Glutamatergic neuron (in vitro differentiated cells): Measurements from ENCODE around the gene GAB3. TPM values are rescaled to one million over a fixed set of nuclear protein-coding genes. Genes with fewer than 3 reads are reported as not detected.

Source experiments
- DNase-seq: peaks from one replicate; pipeline ENCODE4 v3.0.0; 2022
- H3K27ac Mint-ChIP-seq: one replicate; pipeline ENCODE4 v1.8.0; 2020; ENCODE audit warnings: mild to moderate bottlenecking, mixed read lengths, inconsistent platforms; ENCODE audit not compliant: unreplicated experiment
- H3K27me3 Mint-ChIP-seq: one replicate; pipeline ENCODE4 v1.8.0; 2020; ENCODE audit warnings: mild to moderate bottlenecking, moderate library complexity, mixed read lengths, inconsistent platforms; ENCODE audit not compliant: unreplicated experiment
- H3K36me3 Mint-ChIP-seq: one replicate; pipeline ENCODE4 v1.8.0; 2020; ENCODE audit warnings: mild to moderate bottlenecking, mixed read lengths, inconsistent platforms; ENCODE audit not compliant: unreplicated experiment
- H3K4me1 Mint-ChIP-seq: one replicate; pipeline ENCODE4 v1.8.0; 2020; ENCODE audit warnings: mild to moderate bottlenecking, low read depth, mixed read lengths, inconsistent platforms; ENCODE audit not compliant: unreplicated experiment
- H3K4me3 Mint-ChIP-seq: one replicate; pipeline ENCODE4 v1.8.0; 2020; ENCODE audit warnings: mild to moderate bottlenecking, mixed read lengths, inconsistent platforms; ENCODE audit not compliant: unreplicated experiment
- H3K9me3 Mint-ChIP-seq: one replicate; pipeline ENCODE4 v1.8.0; 2020; ENCODE audit warnings: mild to moderate bottlenecking, moderate library complexity, mixed read lengths, inconsistent platforms; ENCODE audit not compliant: unreplicated experiment
- total RNA-seq: library from RNA; stranded (reverse); fragmentation: NEBNext Ultra II Directional; extraction: Animal tissue kit (Norgen Biotek cat#: 25700); gene quantifications from one replicate; pipeline ENCODE4 v1.2.1, GENCODE V29; 2021; ENCODE audit not compliant: unreplicated experiment
- TF ChIP-seq, protein P1 (sequence below): fragments of 200-600 bp; sonication (generic); IDR thresholded peaks from one replicate; pipeline ENCODE4 v1.5.0; 2021; ENCODE audit not compliant: partially characterized antibody, unreplicated experiment

Gene GAB3
- total RNA-seq, 1 donor from 2014 or later = 9.6 TPM

DNA sequence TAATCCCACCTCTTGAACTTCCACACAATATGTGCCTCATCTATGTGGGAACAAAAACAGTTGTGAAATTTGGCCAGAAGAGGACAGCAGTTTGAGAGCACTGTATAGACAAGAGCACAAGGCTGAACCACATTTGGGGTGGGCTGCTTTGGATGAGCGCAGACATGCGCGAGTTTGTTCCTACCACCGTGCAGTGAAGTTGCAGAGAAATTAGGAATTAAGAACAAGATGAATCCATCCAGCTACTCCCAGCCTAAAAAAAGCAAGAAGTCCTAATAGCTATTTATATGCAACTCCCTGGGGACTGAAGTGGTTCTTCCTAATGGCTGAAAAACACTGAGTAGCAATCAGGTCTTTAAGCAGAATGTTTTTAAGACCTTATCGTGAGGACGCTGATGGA lies 1.0 kb downstream of the GAB3 start:
- peaks cover 20% of the 10 kb centered on the region for H3K4me1 Mint-ChIP-seq
- DNase-seq = no peak
- H3K9me3 Mint-ChIP-seq = peaks cover 8% of the 10 kb centered on the region
- peak overlapping the region; percentile 84 for H3K4me3 Mint-ChIP-seq
- H3K27ac Mint-ChIP-seq = peak overlapping the region; percentile 79
- H3K36me3 Mint-ChIP-seq = no peaks in the 10 kb centered on the region
- TF ChIP-seq, protein P1, sequence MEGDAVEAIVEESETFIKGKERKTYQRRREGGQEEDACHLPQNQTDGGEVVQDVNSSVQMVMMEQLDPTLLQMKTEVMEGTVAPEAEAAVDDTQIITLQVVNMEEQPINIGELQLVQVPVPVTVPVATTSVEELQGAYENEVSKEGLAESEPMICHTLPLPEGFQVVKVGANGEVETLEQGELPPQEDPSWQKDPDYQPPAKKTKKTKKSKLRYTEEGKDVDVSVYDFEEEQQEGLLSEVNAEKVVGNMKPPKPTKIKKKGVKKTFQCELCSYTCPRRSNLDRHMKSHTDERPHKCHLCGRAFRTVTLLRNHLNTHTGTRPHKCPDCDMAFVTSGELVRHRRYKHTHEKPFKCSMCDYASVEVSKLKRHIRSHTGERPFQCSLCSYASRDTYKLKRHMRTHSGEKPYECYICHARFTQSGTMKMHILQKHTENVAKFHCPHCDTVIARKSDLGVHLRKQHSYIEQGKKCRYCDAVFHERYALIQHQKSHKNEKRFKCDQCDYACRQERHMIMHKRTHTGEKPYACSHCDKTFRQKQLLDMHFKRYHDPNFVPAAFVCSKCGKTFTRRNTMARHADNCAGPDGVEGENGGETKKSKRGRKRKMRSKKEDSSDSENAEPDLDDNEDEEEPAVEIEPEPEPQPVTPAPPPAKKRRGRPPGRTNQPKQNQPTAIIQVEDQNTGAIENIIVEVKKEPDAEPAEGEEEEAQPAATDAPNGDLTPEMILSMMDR = no peak
- H3K27me3 Mint-ChIP-seq = peaks cover 4% of the 10 kb centered on the region

DNA sequence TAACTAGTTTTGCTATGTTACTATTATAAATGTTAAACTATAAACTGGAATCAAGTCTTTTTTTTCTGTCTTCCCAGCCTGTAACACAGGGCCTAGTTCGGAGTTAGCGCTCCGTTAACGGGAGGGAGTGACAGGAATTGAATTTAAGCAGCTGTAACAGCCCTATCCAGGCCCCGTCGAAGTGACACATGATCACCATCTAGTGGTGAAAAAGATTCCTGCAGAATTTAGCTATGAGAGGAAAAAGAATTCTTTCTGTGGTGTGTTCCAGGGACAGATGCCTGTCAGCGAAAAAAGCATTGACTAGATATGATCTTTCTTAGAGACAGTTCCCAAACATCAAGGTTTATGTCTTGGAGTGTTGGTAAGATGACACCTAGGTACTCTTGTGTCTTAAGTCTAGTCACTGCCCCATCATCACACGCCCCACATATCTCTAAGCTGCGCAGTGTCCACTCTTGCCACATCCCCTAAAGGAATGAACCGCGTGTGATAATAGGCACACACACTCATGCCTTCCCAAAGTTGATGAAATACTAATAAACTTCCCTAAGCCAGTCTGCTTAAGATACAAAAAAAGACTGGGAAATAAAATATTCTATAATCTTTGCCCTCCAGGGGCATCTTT lies 2.1 kb downstream of the GAB3 start:
- Mint-ChIP-seq H3K27ac (no peak overlapping the region), H3K4me3 (peak overlapping the region; percentile 38), H3K27me3 (peaks cover 4% of the 10 kb centered on the region), H3K4me1 (peaks cover 20% of the 10 kb centered on the region), H3K9me3 (peaks cover 8% of the 10 kb centered on the region), H3K36me3 (no peaks in the 10 kb centered on the region)
- TF ChIP-seq, protein P1 = peak; percentile 71
- no peak for DNase-seq

DNA sequence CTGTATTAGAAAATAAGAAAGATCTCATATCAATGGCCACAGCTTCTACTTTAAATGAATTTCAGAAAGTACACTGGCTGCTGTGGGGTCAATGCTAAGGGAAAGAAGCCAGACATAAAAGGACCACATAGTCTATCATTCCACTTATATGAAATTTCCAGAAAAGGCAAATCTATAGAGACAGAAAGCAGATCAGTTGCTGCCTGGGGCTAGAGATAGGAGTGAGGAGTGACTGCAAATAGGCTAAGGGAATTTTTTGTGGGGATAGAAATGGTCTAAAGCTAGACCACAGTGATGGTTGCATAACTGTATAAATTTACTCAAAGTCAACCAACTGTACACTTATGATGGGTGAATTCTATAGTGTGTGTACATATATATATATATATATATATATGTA lies 8.3 kb downstream of the GAB3 start:
- Mint-ChIP-seq H3K4me3 (no peak overlapping the region), H3K27me3 (no peaks in the 10 kb centered on the region), H3K27ac (no peak overlapping the region), H3K9me3 (no peaks in the 10 kb centered on the region), H3K4me1 (no peaks in the 10 kb centered on the region), H3K36me3 (no peaks in the 10 kb centered on the region)
- TF ChIP-seq, protein P1 = no peak
- no peak for DNase-seq

DNA sequence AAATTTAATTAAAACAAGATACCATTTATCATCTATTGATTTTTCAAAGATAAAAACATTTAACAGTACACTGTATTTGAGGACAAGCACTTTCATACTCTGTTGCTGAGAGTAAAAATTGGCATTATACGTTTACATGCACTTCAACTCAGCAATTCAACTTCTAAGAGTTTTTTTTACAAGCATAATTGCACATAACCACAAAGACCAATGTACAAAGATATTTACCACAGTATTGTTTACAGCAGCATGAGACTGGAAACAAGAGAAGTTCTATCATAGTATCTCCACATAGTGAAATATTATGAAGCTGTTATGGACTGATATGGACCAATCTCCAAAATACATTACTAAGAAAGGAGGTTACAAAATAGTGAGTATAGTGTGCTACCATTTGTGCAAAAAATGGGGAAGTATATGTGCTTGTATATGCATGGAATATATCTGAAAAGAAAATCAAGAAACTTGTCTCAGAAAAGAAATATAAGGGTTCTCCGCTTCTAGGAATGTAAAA lies 10.9 kb downstream of the GAB3 start:
- no peaks in the 10 kb centered on the region for H3K9me3 Mint-ChIP-seq
- TF ChIP-seq, protein P1 = no peak
- H3K36me3 Mint-ChIP-seq = no peaks in the 10 kb centered on the region
- H3K27ac Mint-ChIP-seq = no peak overlapping the region
- peaks cover 4% of the 10 kb centered on the region for H3K4me1 Mint-ChIP-seq
- no peak for DNase-seq
- no peaks in the 10 kb centered on the region for H3K27me3 Mint-ChIP-seq
- no peak overlapping the region for H3K4me3 Mint-ChIP-seq

DNA sequence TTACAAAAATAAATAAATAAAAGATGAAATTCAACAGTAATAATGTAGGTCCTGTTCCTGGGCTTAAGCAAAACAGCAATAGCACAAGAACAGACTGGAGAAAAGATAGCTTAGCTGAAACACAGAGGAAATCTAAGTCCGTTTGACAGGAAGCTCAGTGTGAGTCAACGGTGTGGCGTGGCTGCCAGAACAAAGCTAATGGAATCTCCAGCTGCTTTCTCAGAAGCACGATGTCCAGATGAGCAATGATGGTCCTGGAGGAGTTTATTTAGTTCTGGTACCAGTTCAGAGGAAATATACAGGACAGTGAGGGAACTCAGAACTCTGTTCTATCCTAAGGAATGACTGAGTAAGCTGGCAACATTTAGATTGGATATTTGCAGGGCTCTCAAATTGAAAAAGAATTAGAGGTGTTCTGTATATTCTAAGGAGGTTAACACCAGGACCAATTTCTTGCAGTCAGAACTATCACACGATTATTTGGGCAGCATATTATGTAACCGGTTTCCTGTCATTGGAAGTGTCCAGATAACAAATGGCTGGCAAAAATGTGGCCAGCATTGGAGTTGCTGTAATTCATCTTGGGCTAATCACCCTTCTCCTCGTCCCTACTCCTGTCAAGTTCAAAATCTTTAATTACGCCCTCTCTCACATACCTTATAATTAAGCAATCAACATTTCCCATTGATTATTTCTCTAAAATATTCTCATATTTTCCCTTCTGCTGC lies 12.7 kb downstream of the GAB3 start:
- H3K4me1 Mint-ChIP-seq = peaks cover 4% of the 10 kb centered on the region
- no peak overlapping the region for H3K4me3 Mint-ChIP-seq
- TF ChIP-seq, protein P1 = no peak
- no peaks in the 10 kb centered on the region for H3K9me3 Mint-ChIP-seq
- H3K27ac Mint-ChIP-seq = no peak overlapping the region
- DNase-seq = no peak
- no peaks in the 10 kb centered on the region for H3K27me3 Mint-ChIP-seq
- H3K36me3 Mint-ChIP-seq = no peaks in the 10 kb centered on the region
